Breast epithelium (tissue), 4 donors: ENCODE results near the gene RCHY1. TPM values are rescaled to one million over a fixed set of nuclear protein-coding genes. Genes with fewer than 3 reads are reported as not detected.
"Not testable (repeated sequence)": the region's sequence is repeated elsewhere in the genome, so short reads cannot be mapped to it uniquely, and the experiment has no call there.

Experiments used
- DNase-seq, 2 donors: peaks; one replicate each; pipeline ENCODE4 v3.0.0-alpha.2; 2019; ENCODE audit warnings: low spot score in 2 of 2
- H3K27ac ChIP-seq, 2 donors: fragments of 200-600 bp; sonication (generic) in 1 of 2; one replicate each; pipeline ENCODE4 v1.5.1; 2016 to 2019; ENCODE audit warnings: mild to moderate bottlenecking in 1 of 2
- H3K27me3 ChIP-seq, 2 donors: fragments of 200-600 bp; sonication (generic) in 1 of 2; one replicate each; pipeline versions ENCODE4 v1.5.1 to v1.6.0; 2017 to 2019; ENCODE audit warnings: control low read depth in 1 of 2, mild to moderate bottlenecking in 1 of 2
- H3K36me3 ChIP-seq: fragments of 200-600 bp; one replicate; pipeline ENCODE4 v1.5.1; 2019
- H3K4me1 ChIP-seq, 2 donors: fragments of 200-600 bp; sonication (generic); one replicate each; pipeline ENCODE4 v1.5.1; 2016 to 2019; ENCODE audit warnings: control low read depth in 1 of 2
- H3K4me3 ChIP-seq, 3 donors: fragments of 200-600 bp; sonication (generic); 1 replicate in 2 of 3; 2 replicates in 1 of 3; pipeline ENCODE4 v1.5.1; 2016 to 2019; ENCODE audit warnings: mild to moderate bottlenecking in 3 of 3, moderate library complexity in 2 of 3
- H3K9me3 ChIP-seq, 2 donors: fragments of 200-600 bp; sonication (generic) in 1 of 2; one replicate each; pipeline ENCODE4 v1.5.1; 2016 to 2019; ENCODE audit warnings: control low read depth in 1 of 2
- CTCF ChIP-seq, 3 donors: fragments of 450-650 bp; IDR thresholded peaks; one replicate each; pipeline ENCODE4 v1.5.1; 2016 to 2017; ENCODE audit warnings: antibody characterized with exemption in 3 of 3, mild to moderate bottlenecking in 3 of 3, moderate library complexity in 3 of 3
- POLR2A ChIP-seq: fragments of 450-650 bp; IDR thresholded peaks from one replicate; pipeline ENCODE4 v1.6.1; 2016; ENCODE audit warnings: antibody characterized with exemption, mild to moderate bottlenecking, moderate library complexity
- POLR2AphosphoS5 ChIP-seq, 3 donors: sonication (generic); formaldehyde crosslinking; IDR thresholded peaks; one replicate each; pipeline ENCODE4 v1.6.1; 2017; ENCODE audit warnings: antibody characterized with exemption in 3 of 3
- intact Hi-C: fragments of 100-400 bp; cut with DNase I; formaldehyde crosslinking; loops from one replicate; pipeline ENCODE4 v1.15.1; 2023; ENCODE audit warnings: low total_unique reads
- total RNA-seq, 3 donors: library from RNA; depleted of rRNA; stranded (reverse); fragments of >200 nt; gene quantifications; one replicate each; pipeline ENCODE4 v1.1.0, GENCODE V29; 2016

Gene RCHY1
- total RNA-seq, 3 donors from 2014 or later = 23.6 to 46.7 (median 25.6) TPM

- no peaks in the 10 kb centered on the region for H3K27me3 ChIP-seq
- H3K36me3 ChIP-seq = no peaks in the 10 kb centered on the region
- H3K4me3 ChIP-seq = peak overlapping the region; percentile 61 to 86 (median 79)
- intact Hi-C loops = no loop called here
- H3K9me3 ChIP-seq = no peaks in the 10 kb centered on the region
- H3K4me1 ChIP-seq = peaks cover 0 to 16% of the 10 kb centered on the region in 2 donors
- H3K27ac ChIP-seq = peak overlapping the region; percentile 94 to 96
- TF ChIP-seq CTCF (IDR thresholded peaks at IDR 0.05) = no peak
- no peak for TF ChIP-seq POLR2AphosphoS5 (IDR thresholded peaks at IDR 0.05)
- TF ChIP-seq POLR2A = no peak
- no peak for DNase-seq
Measured at GRCh38 chr4:75513526-75514130, 575 bp downstream of the RCHY1 start.

GRCh38 chr4:75512386-75513211, 1.6 kb downstream of the RCHY1 start:
- H3K4me1 ChIP-seq = peaks cover 0 to 16% of the 10 kb centered on the region in 2 donors
- TF ChIP-seq POLR2A (no peak), POLR2AphosphoS5 (IDR thresholded peaks at IDR 0.05) (no peak), CTCF (IDR thresholded peaks at IDR 0.05) (no peak)

GRCh38 chr4:75511841-75512240, 2.4 kb downstream of the RCHY1 start:
- Histone ChIP-seq H3K36me3 (no peaks in the 10 kb centered on the region), H3K27ac (peak overlapping the region; percentile 34 to 94), H3K4me1 (peaks cover 0 to 16% of the 10 kb centered on the region in 2 donors), H3K4me3 (peak overlapping the region in 2 of 3 donors; percentile 61 to 79), H3K27me3 (no peaks in the 10 kb centered on the region), H3K9me3 (no peaks in the 10 kb centered on the region)
- TF ChIP-seq POLR2AphosphoS5 (IDR thresholded peaks at IDR 0.05) (no peak), POLR2A (no peak), CTCF (IDR thresholded peaks at IDR 0.05) (no peak)
- no peak for DNase-seq
- intact Hi-C loops = no loop called here

More at GRCh38 chr4:75512386-75513211, 1.6 kb downstream of the RCHY1 start:
- Histone ChIP-seq H3K27ac (peak overlapping the region; percentile 34 to 94), H3K36me3 (no peaks in the 10 kb centered on the region), H3K27me3 (no peaks in the 10 kb centered on the region), H3K9me3 (no peaks in the 10 kb centered on the region), H3K4me3 (peak overlapping the region; percentile 61 to 86 (median 79))
- no peak for DNase-seq
- intact Hi-C loops = no loop called here

DNA sequence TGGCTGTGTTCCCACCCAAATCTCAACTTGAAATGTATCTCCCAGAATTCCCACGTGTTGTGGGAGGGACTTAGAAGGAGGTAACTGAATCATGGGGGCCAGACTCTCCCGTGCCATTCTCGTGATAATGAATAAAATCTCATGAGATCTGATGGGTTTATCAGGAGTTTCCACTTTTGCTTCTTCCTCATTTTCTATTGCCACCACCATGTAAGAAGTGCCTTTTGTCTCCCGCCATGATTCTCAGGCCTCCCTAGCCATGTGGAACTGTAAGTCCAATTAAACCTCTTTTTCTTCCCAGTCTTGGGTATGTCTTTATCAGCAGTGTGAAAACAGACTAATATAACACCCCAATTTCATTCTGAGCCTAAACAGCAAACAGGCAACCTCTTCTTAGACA, 4.6 kb downstream of the RCHY1 start:
- H3K9me3 ChIP-seq, H3K27me3 ChIP-seq, intact Hi-C loops, H3K36me3 ChIP-seq, H3K4me3 ChIP-seq, DNase-seq, H3K27ac ChIP-seq: not testable (repeated sequence)
- H3K4me1 ChIP-seq = peaks cover 0 to 16% of the 10 kb centered on the region in 2 donors

- intact Hi-C loops = no loop called here
- Histone ChIP-seq H3K4me1 (no peaks in the 10 kb centered on the region), H3K4me3 (no peak overlapping the region), H3K27me3 (no peaks in the 10 kb centered on the region), H3K36me3 (no peaks in the 10 kb centered on the region), H3K27ac (no peak overlapping the region), H3K9me3 (no peaks in the 10 kb centered on the region)
- TF ChIP-seq POLR2A (no peak), POLR2AphosphoS5 (IDR thresholded peaks at IDR 0.05) (no peak), CTCF (IDR thresholded peaks at IDR 0.05) (no peak)
- no peak for DNase-seq
Measured at GRCh38 chr4:75505630-75506029, 8.6 kb downstream of the RCHY1 start.
